ENCODE results near the gene MED16.

MED16 gene

GRCh38 chr19:903266-903797 lies 10.3 kb upstream of the MED16 start:
- TF ChIP-seq MYC (IDR thresholded peaks at IDR 0.05; ENCODE audit: low read depth, low read length): no peak
- no peak for TF ChIP-seq MAX (IDR thresholded peaks at IDR 0.05; ENCODE audit: low read depth, low read length)
- TF ChIP-seq CTCF (IDR thresholded peaks at IDR 0.05; ENCODE audit: low read depth, low read length): no peak
- TF ChIP-seq POLR2A (IDR thresholded peaks at IDR 0.05; ENCODE audit: extremely low read depth, insufficient read length): no peak

GRCh38 chr19:902446-903226 lies 9.6 kb upstream of the MED16 start:
- no peak for DNase-seq (ENCODE audit: low read depth)
- no peak overlapping the region for H3K4me3 ChIP-seq (ENCODE audit: low read depth, low read length)
- TF ChIP-seq POLR2A (IDR thresholded peaks at IDR 0.05; ENCODE audit: extremely low read depth, insufficient read length): no peak
- TF ChIP-seq CTCF (IDR thresholded peaks at IDR 0.05; ENCODE audit: low read depth, low read length): no peak
- TF ChIP-seq MYC (IDR thresholded peaks at IDR 0.05; ENCODE audit: low read depth, low read length): no peak
- no peak for TF ChIP-seq MAX (IDR thresholded peaks at IDR 0.05; ENCODE audit: low read depth, low read length)

More at GRCh38 chr19:903266-903797, 10.3 kb upstream of the MED16 start:
- no peak for DNase-seq (ENCODE audit: low read depth)
- no peak overlapping the region for H3K4me3 ChIP-seq (ENCODE audit: low read depth, low read length)

- no peak overlapping the region for H3K4me3 ChIP-seq (ENCODE audit: low read depth, low read length)
- DNase-seq (ENCODE audit: low read depth): no peak
- TF ChIP-seq POLR2A (IDR thresholded peaks at IDR 0.05; ENCODE audit: extremely low read depth, insufficient read length): no peak
- no peak for TF ChIP-seq CTCF (IDR thresholded peaks at IDR 0.05; ENCODE audit: low read depth, low read length)
- no peak for TF ChIP-seq MAX (IDR thresholded peaks at IDR 0.05; ENCODE audit: low read depth, low read length)
- TF ChIP-seq MYC (IDR thresholded peaks at IDR 0.05; ENCODE audit: low read depth, low read length): no peak
Observed at GRCh38 chr19:902093-902370, 9.0 kb upstream of the MED16 start.

GRCh38 chr19:901216-902092 lies 8.5 kb upstream of the MED16 start:
- DNase-seq (ENCODE audit: low read depth): no peak
- TF ChIP-seq CTCF (IDR thresholded peaks at IDR 0.05; ENCODE audit: low read depth, low read length) (no peak), MAX (IDR thresholded peaks at IDR 0.05; ENCODE audit: low read depth, low read length) (no peak), POLR2A (IDR thresholded peaks at IDR 0.05; ENCODE audit: extremely low read depth, insufficient read length) (no peak), MYC (IDR thresholded peaks at IDR 0.05; ENCODE audit: low read depth, low read length) (no peak)
- H3K4me3 ChIP-seq (ENCODE audit: low read depth, low read length): no peak overlapping the region

GRCh38 chr19:900302-901111 lies 7.5 kb upstream of the MED16 start:
- H3K4me3 ChIP-seq (ENCODE audit: low read depth, low read length): no peak overlapping the region
- DNase-seq (ENCODE audit: low read depth): no peak
- no peak for TF ChIP-seq MAX (IDR thresholded peaks at IDR 0.05; ENCODE audit: low read depth, low read length)
- no peak for TF ChIP-seq CTCF (IDR thresholded peaks at IDR 0.05; ENCODE audit: low read depth, low read length)
- no peak for TF ChIP-seq MYC (IDR thresholded peaks at IDR 0.05; ENCODE audit: low read depth, low read length)
- no peak for TF ChIP-seq POLR2A (IDR thresholded peaks at IDR 0.05; ENCODE audit: extremely low read depth, insufficient read length)

Measured in NB4 (cell line).